Putamen (tissue), 1 donor: ENCODE data around the gene ANTXR2.

Experiments used
- DNase-seq: peaks from one replicate; pipeline ENCODE4 v3.0.0-alpha.2; 2016; ENCODE audit warnings: low spot score

ANTXR2 gene

GRCh38 chr4:79863333-79863732 lies 209.7 kb downstream of the ANTXR2 start:
- no peak for DNase-seq

GRCh38 chr4:79862821-79863220 lies 210.2 kb downstream of the ANTXR2 start:
- no peak for DNase-seq

- no peak for DNase-seq
Observed at GRCh38 chr4:79857811-79858210, 215.2 kb downstream of the ANTXR2 start.

- DNase-seq: no peak
Observed at GRCh38 chr4:79856196-79856595, 216.8 kb downstream of the ANTXR2 start.

GRCh38 chr4:79854856-79855502 lies 218.1 kb downstream of the ANTXR2 start:
- DNase-seq: no peak

GRCh38 chr4:79852305-79852730 lies 220.7 kb downstream of the ANTXR2 start:
- no peak for DNase-seq

GRCh38 chr4:79851625-79852304 lies 221.3 kb downstream of the ANTXR2 start:
- DNase-seq: no peak
